GM12864 (cell line): ENCODE results near the gene CELSR2.

Experiments used
- DNase-seq: peaks from one replicate; pipeline ENCODE4 v3.0.0-alpha.2; 2011; ENCODE audit warnings: low read depth
- H3K4me3 ChIP-seq: 2 replicates; pipeline ENCODE4 v1.5.1; 2011; ENCODE audit warnings: mild to moderate bottlenecking, low read depth, low read length, control low read depth
- TF ChIP-seq, protein P1 (sequence below): IDR thresholded peaks from 2 replicates; pipeline ENCODE4 v1.5.1; 2011; ENCODE audit warnings: low read depth, mild to moderate bottlenecking, moderate library complexity, low read length, control low read depth, inconsistent platforms; ENCODE audit errors: missing control alignments

Gene CELSR2

DNA sequence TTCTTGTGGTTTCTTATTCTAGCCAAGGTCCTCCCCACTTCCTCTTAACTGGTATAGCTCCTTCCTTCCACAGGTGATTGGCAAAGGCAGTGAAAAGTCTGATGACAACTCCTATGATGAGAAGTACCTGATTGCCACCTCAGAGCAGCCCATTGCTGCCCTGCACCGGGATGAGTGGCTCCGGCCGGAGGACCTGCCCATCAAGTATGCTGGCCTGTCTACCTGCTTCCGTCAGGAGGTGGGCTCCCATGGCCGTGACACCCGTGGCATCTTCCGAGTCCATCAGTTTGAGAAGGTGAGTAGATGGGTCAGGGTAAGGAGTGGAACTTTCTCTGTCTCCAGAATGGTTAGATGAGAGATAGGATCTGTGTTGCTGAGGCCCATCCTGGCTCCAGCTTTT is 14.2 kb upstream of the CELSR2 start:
- H3K4me3 ChIP-seq, result no peak overlapping the region
- no peak for DNase-seq
- TF ChIP-seq, protein P1, sequence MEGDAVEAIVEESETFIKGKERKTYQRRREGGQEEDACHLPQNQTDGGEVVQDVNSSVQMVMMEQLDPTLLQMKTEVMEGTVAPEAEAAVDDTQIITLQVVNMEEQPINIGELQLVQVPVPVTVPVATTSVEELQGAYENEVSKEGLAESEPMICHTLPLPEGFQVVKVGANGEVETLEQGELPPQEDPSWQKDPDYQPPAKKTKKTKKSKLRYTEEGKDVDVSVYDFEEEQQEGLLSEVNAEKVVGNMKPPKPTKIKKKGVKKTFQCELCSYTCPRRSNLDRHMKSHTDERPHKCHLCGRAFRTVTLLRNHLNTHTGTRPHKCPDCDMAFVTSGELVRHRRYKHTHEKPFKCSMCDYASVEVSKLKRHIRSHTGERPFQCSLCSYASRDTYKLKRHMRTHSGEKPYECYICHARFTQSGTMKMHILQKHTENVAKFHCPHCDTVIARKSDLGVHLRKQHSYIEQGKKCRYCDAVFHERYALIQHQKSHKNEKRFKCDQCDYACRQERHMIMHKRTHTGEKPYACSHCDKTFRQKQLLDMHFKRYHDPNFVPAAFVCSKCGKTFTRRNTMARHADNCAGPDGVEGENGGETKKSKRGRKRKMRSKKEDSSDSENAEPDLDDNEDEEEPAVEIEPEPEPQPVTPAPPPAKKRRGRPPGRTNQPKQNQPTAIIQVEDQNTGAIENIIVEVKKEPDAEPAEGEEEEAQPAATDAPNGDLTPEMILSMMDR, result no peak

DNA sequence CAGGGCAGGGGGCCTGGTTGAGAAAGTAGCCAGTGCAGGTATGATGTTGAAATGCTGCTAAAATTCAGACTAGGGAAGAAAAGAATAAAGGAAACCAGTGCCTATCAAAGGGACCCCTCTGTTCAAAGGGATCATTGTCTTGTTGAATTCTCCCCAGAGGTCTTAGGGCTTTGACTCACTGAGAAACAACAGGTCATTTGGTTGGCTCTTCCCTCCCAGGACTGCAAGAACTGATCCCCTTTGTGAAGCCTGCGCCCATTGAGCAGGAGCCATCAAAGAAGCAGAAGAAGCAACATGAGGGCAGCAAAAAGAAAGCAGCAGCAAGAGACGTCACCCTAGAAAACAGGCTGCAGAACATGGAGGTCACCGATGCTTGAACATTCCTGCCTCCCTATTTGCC is 11.8 kb upstream of the CELSR2 start:
- TF ChIP-seq, protein P1, result no peak

DNA sequence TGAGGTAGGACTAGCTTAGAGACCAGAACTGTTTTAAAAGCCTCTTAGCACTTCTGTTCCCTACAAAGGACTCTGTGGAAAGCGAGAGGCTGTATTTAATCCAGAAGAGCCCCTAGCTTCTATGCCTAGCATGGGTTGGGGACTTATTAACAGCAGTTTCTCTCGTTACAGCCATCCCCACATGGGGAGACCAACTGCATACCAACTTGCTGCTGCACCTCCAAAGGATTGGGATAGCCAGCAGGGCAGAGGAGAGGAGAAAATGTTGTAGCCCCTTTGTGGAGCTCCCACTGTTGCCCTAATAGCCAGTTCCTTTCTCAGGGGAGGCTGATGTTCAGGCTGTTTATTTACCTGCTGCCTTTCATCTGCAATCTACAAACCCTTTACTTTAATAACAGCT is 11.0 kb upstream of the CELSR2 start:
- H3K4me3 ChIP-seq, result no peak overlapping the region
- TF ChIP-seq, protein P1, result no peak
- DNase-seq, result no peak

More for the DNA sequence above, 11.8 kb upstream of the CELSR2 start:
- no peak overlapping the region for H3K4me3 ChIP-seq
- no peak for DNase-seq

DNA sequence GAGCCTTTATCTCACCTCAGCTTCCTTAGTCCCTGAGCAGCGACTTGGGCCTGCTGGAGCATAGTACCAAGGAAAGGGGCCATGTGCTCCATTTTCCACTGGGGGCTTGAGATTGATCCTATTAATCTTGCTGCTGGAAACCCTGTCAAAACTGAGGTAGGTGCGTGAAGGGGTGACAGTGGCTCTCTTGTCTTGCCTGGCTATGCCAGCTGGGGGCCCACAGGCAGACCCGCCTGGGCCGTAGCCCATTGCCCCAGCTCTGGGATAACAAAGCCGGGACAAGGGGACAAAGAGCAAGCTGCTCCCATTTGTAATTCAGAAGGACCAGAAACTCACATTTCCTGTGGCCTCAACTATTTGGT is 10.3 kb upstream of the CELSR2 start:
- no peak overlapping the region for H3K4me3 ChIP-seq
- DNase-seq, result no peak
- TF ChIP-seq, protein P1, result no peak

DNA sequence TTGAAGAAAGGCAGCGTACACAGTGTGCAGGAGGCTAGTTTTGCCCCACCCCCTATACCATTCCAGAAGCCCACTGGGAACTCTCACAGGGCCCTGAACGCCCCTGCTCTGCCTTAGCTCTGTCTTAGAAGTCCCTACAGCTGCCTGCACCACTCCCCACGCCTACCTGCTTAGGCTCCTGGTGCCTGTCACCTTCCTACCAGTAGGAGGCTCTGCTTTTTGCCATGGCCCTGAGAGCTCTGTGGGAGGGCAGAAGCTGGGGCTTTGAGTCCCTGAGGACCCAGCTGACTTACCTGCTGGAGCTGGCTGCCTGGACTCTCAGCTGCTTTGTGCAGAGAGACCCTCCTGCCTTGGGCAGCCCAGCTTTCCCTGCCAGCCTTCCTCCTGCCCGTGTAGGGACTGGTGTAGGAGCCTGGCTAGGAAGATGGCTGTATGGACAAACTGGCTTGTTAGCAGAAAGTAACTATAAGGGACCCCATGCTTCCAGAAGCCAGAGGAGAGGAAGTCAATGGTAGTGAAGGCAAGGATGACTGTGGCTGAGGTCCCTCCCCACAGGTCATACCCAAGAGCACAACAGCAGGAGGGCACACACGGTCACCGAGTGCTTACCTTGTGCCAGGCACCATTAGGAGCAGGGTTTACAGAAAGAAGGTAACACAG is 9.8 kb upstream of the CELSR2 start:
- DNase-seq, result no peak
- H3K4me3 ChIP-seq, result no peak overlapping the region
- TF ChIP-seq, protein P1, result peak; percentile 71

DNA sequence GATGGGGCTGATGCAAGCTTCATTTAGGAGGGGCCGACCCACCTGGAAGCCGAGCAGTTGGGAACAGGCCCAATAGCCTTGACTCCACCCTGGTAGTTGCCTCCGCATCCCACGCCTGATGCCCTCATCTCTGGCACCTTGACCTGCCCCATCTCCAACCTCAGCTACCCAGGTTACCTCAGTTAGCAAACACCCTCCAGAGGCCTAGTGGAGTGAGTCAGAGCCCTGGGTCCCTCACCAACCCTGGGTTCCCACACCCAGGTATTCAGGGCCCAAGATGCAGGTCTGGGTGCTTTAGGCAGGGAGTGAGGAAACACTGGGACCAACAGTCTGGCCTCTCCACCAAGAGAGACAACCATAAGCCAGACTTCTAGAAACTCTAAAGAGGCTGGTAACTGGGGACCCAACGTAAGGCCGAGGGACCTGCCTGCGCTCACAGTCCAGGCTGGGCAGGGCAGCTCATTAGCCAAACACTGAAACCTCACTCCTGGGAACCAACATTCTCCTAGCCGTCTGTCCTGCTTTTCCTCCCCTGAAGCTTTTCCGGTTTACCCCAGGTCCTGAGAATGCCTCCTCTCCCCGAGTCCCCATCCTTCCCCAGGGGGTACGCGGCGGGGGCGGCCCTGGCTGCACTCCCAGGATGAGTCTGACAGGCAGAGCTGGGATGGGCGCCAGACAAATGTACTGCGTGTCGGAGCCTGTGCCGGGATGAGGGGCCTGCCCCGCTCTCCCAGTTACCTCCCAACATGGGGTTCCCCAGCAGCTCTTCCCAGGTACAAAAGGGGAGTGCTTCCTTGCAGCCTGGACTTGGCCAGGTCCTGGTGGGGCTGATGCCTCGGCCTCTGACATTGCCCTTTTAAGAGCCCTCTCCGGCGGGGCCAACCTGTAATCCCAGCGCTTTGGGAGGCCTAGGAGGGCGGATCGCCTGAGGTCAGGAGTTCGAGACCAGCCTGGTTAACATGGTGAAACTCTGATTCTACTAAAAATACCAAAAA is 8.9 kb upstream of the CELSR2 start:
- TF ChIP-seq, protein P1, result no peak
- H3K4me3 ChIP-seq, result no peak overlapping the region
- no peak for DNase-seq

DNA sequence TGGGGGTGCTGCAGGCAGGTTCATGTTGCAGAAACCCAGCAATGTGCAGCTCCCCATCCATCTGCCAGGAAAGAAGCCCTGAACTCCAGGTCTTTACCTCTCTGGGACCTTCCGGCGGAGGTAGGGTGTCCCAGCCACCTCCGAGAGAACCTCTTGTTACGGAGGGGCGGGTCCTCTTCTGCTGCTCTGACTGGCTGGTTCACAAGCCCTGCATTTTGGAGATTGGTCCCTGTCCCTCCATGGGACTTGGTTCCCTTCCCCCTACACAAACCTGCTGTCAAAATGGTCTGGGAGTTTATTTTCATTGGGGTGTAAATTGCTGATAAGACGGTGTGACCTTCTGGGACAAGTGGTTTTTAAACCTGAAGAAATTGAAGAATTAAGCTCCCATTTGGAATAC is 8.0 kb upstream of the CELSR2 start:
- TF ChIP-seq, protein P1, result no peak
- DNase-seq, result no peak
- H3K4me3 ChIP-seq, result no peak overlapping the region
